ENCODE data around the gene ODC1. TPM values are rescaled to one million over a fixed set of nuclear protein-coding genes. Genes with fewer than 3 reads are reported as not detected.

Gene ODC1
- total and polyA plus RNA-seq, 10 donors, result 28.9 to 84.3 (median 63.4) TPM

DNA sequence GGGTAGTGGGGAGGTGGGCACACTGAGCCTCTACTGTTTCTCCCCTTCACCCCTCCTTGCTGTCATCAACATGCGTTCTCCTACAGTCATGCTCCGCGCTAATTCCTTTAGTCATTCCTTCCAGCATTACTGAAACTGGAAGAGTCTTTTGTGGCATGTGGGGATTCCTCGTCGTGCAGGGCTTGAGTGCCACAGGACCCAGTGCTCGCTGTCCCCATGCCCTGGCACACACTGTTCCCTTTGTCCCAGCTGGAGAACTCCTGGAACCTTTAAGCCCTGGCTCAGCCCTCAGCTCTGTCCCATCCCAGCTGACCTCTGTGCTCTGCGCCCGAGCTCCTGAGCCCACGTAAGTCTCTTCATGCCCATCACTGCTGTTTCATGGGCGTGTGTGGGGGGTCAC lies 42.1 kb downstream of the ODC1 start:
- H3K4me3 ChIP-seq, result no peak overlapping the region
- H3K27me3 ChIP-seq (replicated peaks in 1 of 7), result peaks cover 0 to 5% (median 0%) of the 10 kb centered on the region in 7 donors
- no peak for DNase-seq
- intact Hi-C loops (cut with DNase I; ENCODE audit: low total_unique reads), result loop anchor here (10.0 kb wide), 3 partner anchors 101 to 281 kb away; partner anchors contain the start of genes HPCAL1 and RRM2
- peaks cover 45 to 98% (median 66%) of the 10 kb centered on the region in 6 donors for H3K4me1 ChIP-seq
- H3K36me3 ChIP-seq, result peaks cover 0 to 31% (median 0%) of the 10 kb centered on the region in 6 donors
- TF ChIP-seq POLR2A (IDR thresholded peaks at IDR 0.05) (no peak), POLR2AphosphoS5 (IDR thresholded peaks at IDR 0.05) (no peak)
- TF ChIP-seq, protein P1, sequence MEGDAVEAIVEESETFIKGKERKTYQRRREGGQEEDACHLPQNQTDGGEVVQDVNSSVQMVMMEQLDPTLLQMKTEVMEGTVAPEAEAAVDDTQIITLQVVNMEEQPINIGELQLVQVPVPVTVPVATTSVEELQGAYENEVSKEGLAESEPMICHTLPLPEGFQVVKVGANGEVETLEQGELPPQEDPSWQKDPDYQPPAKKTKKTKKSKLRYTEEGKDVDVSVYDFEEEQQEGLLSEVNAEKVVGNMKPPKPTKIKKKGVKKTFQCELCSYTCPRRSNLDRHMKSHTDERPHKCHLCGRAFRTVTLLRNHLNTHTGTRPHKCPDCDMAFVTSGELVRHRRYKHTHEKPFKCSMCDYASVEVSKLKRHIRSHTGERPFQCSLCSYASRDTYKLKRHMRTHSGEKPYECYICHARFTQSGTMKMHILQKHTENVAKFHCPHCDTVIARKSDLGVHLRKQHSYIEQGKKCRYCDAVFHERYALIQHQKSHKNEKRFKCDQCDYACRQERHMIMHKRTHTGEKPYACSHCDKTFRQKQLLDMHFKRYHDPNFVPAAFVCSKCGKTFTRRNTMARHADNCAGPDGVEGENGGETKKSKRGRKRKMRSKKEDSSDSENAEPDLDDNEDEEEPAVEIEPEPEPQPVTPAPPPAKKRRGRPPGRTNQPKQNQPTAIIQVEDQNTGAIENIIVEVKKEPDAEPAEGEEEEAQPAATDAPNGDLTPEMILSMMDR (IDR thresholded peaks at IDR 0.05 in 8 of 11, conservative IDR thresholded peaks at IDR 0.05 in 3 of 11), result no peak
- H3K27ac ChIP-seq, result peak overlapping the region in 4 of 8 donors; percentile 87 to 94 (median 90)
- no peaks in the 10 kb centered on the region for H3K9me3 ChIP-seq
- WGBS, 5 donors, result 84 to 94% (median 91%) methylated on average over 10 of the region's 10 CpGs

DNA sequence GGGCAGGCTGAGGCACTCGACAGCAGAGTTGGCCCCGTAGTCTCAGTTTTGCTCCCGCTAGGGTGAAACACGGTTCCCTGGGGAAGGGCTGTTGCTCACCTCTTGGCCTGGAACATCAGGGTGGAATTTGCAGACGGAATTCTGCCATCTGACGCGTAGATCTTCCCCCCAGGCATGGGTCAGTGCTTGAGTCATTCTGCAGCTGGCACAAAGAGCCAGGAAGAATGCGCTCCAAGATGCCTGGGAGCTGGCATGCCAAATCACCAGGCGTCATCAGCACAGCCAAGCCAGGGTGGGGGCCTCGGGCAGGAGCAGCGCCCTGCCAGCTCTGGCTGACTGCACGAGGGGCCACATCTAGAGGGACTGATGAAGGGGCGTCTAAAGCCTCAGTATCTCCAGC lies 42.7 kb downstream of the ODC1 start:
- H3K27ac ChIP-seq, result peak overlapping the region in 1 of 8 donors; percentile 94
- peaks cover 0 to 5% (median 0%) of the 10 kb centered on the region in 7 donors for H3K27me3 ChIP-seq (replicated peaks in 1 of 7)
- peak in 1 of 3 donors; percentile 10 for TF ChIP-seq POLR2AphosphoS5 (IDR thresholded peaks at IDR 0.05)
- TF ChIP-seq, protein P1 (IDR thresholded peaks at IDR 0.05 in 8 of 11, conservative IDR thresholded peaks at IDR 0.05 in 3 of 11), result no peak
- TF ChIP-seq POLR2A (IDR thresholded peaks at IDR 0.05), result no peak
- no peak for DNase-seq
- intact Hi-C loops (cut with DNase I; ENCODE audit: low total_unique reads), result loop anchor here (10.0 kb wide), 3 partner anchors 101 to 281 kb away; partner anchors contain the start of genes HPCAL1 and RRM2
- H3K9me3 ChIP-seq, result no peaks in the 10 kb centered on the region
- no peak overlapping the region for H3K4me3 ChIP-seq
- 81 to 100% (median 92%) methylated on average over 2 to 13 of the region's 13 CpGs for WGBS, 5 donors
- H3K36me3 ChIP-seq, result peaks cover 0 to 33% (median 0%) of the 10 kb centered on the region in 6 donors
- H3K4me1 ChIP-seq, result peaks cover 51 to 98% (median 66%) of the 10 kb centered on the region in 6 donors

DNA sequence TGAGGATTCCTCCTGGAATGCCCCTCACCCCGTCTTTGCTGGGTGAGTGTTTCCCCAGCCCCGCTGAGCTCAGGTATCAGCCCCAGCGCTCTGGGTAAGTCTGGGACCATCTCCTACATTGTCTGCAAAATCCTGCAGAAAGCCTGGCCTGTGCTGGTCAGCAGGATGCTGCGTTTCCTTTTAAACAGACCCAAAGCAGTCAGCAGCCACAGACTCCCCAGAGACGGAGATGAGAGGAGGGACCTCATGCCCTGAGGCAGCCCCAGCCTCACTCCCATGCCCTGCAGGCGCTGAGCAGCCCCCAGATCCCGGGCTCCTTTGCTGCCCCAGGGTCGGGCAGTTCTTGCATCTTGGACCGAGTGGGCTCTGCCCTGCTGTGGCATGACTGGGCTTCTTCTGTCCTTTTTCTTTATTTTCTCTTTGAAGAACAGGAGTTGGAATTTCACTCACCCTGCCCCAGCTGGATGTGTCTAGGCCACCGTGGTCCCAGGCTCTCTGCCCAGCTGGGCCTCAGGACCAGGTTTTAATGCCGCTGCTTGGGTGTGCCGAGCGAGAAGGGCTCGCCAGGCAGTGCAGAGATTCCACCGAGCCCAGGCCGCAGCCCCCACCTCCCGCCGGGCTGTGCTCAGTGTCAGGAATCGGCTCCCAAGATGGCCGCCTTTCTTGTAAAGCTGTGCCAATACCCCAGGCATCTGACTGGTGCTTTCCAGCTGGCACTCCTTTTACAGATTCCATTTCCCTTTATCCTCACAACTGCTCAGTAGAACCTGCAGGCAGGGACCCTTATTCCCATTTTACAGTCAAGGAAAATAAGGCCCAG lies 43.6 kb downstream of the ODC1 start:
- no peaks in the 10 kb centered on the region for H3K9me3 ChIP-seq
- H3K4me3 ChIP-seq, result no peak overlapping the region
- TF ChIP-seq, protein P1 (IDR thresholded peaks at IDR 0.05 in 8 of 11, conservative IDR thresholded peaks at IDR 0.05 in 3 of 11), result no peak
- TF ChIP-seq POLR2A (IDR thresholded peaks at IDR 0.05), result no peak
- no peak for TF ChIP-seq POLR2AphosphoS5 (IDR thresholded peaks at IDR 0.05)
- H3K27me3 ChIP-seq (replicated peaks in 1 of 7), result peaks cover 0 to 5% (median 0%) of the 10 kb centered on the region in 7 donors
- H3K27ac ChIP-seq, result peak overlapping the region in 1 of 8 donors; percentile 7
- DNase-seq, result no peak
- peaks cover 52 to 98% (median 66%) of the 10 kb centered on the region in 6 donors for H3K4me1 ChIP-seq
- H3K36me3 ChIP-seq, result peaks cover 0 to 41% (median 0%) of the 10 kb centered on the region in 6 donors
- intact Hi-C loops (cut with DNase I; ENCODE audit: low total_unique reads), result loop anchor here (10.0 kb wide), 3 partner anchors 100 to 280 kb away; partner anchors contain the start of genes HPCAL1 and RRM2
- WGBS, 5 donors, result 87 to 94% (median 92%) methylated on average over 20 of the region's 20 CpGs

Measured in spleen (tissue), 11 donors.